K562 (cell line): Measurements from ENCODE around the gene ZNF546. TPM values are rescaled to one million over a fixed set of nuclear protein-coding genes. Genes with fewer than 3 reads are reported as not detected.
A peak's percentile ranks its signal among the peaks of the same experiment; 100 is the strongest.

ENCODE experiments used
- ATAC-seq: fragments of 200-7000 bp; cut with Tn5 transposase; 3 replicates; pipeline ENCODE4 v1.9.1; 2020; ENCODE audit warnings: moderate library complexity
- BruUV-seq: library from RNA; stranded (reverse); fragments of 400-500 nt; replicated peaks from 2 replicates; lab custom pipeline; 2021; lab: Mats Ljungman, UMichigan
- CTCF ChIA-PET: fragments of 300-600 bp; formaldehyde crosslinking; extraction: SDS; loops from one replicate; lab custom pipeline; 2021; ENCODE audit warnings: low intra/inter-chr PET ratio; lab: Yijun Ruan, JAX
- POLR2A ChIA-PET: fragments of 300-600, 350-650 bp; sonication (Branson Sonifier 250); formaldehyde crosslinking; extraction: SDS; loops from one replicate; lab custom pipeline; 2021; ENCODE audit warnings: antibody characterized with exemption, inconsistent platforms; lab: Yijun Ruan, JAX
- DNase-seq, 4 experiments: peaks; one replicate each; pipeline versions ENCODE4 v3.0.0 to v3.0.0-alpha.2; 2011 to 2018; ENCODE audit warnings: low spot score in 3 of 4, mixed read lengths in 3 of 4; ENCODE audit errors: extremely low read depth in 1 of 4
- FAIRE-seq: peaks from 2 replicates; lab custom pipeline; 2011; peaks lifted over from hg19 to GRCh38; lab: Jason Lieb, UNC
- H2AFZ ChIP-seq: 2 replicates; pipeline ENCODE4 v1.6.0; 2011; ENCODE audit warnings: low read depth, low read length, control low read depth, inconsistent platforms
- H3K27ac ChIP-seq: fragments of 200-600 bp; 3 replicates; pipeline ENCODE4 v1.8.0; 2011; ENCODE audit warnings: low read depth, mild to moderate bottlenecking, control low read depth, inconsistent platforms, low read length, moderate library complexity, mixed read lengths; ENCODE audit errors: extremely low read depth
- H3K27me3 ChIP-seq, 2 experiments: fragments of 300-600 bp in 1 of 2; 2 replicates in 1 of 2; 3 replicates in 1 of 2; pipeline versions ENCODE4 v1.6.0 to v1.8.0; 2011; ENCODE audit warnings: inconsistent platforms in 2 of 2, low read length in 2 of 2, mild to moderate bottlenecking in 1 of 2, mixed read lengths in 1 of 2, moderate library complexity in 1 of 2; ENCODE audit not compliant: control insufficient read depth in 2 of 2, insufficient read depth in 2 of 2
- H3K36me3 ChIP-seq: fragments of 300-600 bp; 3 replicates; pipeline ENCODE4 v1.8.0; 2011; ENCODE audit warnings: mild to moderate bottlenecking, low read length, inconsistent platforms; ENCODE audit not compliant: control insufficient read depth, insufficient read depth
- H3K4me1 ChIP-seq, 2 experiments: fragments of 200-600 bp in 1 of 2; replicated peaks in 1 of 2; 2 replicates in 1 of 2; 3 replicates in 1 of 2; pipeline versions ENCODE4 v1.5.1 to v1.8.0; 2011; ENCODE audit warnings: inconsistent platforms in 2 of 2, low read length in 2 of 2, mild to moderate bottlenecking in 1 of 2, mixed read lengths in 1 of 2, moderate library complexity in 1 of 2; ENCODE audit not compliant: control insufficient read depth in 2 of 2, insufficient read depth in 2 of 2
- H3K4me2 ChIP-seq: 2 replicates; pipeline ENCODE4 v1.6.1; 2011; ENCODE audit warnings: low read length, control low read depth, inconsistent platforms, mixed read lengths; ENCODE audit not compliant: insufficient read depth
- H3K4me3 ChIP-seq: fragments of 200-600 bp; sonication (generic), shearing (Covaris generic); 2 replicates; pipeline ENCODE4 v1.5.1; 2016; ENCODE audit warnings: control low read depth, inconsistent platforms
- H3K79me2 ChIP-seq: fragments of 200-600 bp; 3 replicates; pipeline ENCODE4 v1.8.0; 2011; ENCODE audit warnings: low read length, inconsistent platforms; ENCODE audit not compliant: control insufficient read depth, insufficient read depth
- H3K9ac ChIP-seq, 2 experiments: 2 replicates each; pipeline versions ENCODE4 v1.6.0 to v1.6.1; 2011; ENCODE audit warnings: low read depth in 2 of 2, low read length in 2 of 2, control low read depth in 1 of 2, inconsistent platforms in 1 of 2, mild to moderate bottlenecking in 1 of 2, mixed read lengths in 1 of 2; ENCODE audit not compliant: insufficient read depth in 1 of 2
- H3K9me1 ChIP-seq: one replicate; pipeline ENCODE4 v1.6.0; 2011; ENCODE audit warnings: inconsistent platforms, mild to moderate bottlenecking, low read length, moderate library complexity; ENCODE audit not compliant: control insufficient read depth, insufficient read depth
- H3K9me3 ChIP-seq: replicated peaks from 2 replicates; pipeline ENCODE4 v1.5.1; 2011; ENCODE audit warnings: low read depth, low read length, inconsistent platforms; ENCODE audit not compliant: control insufficient read depth, insufficient read depth
- H4K20me1 ChIP-seq: replicated peaks from 2 replicates; pipeline ENCODE4 v1.6.1; 2011; ENCODE audit warnings: low read length, inconsistent platforms, mixed read lengths; ENCODE audit not compliant: control insufficient read depth, insufficient read depth
- CBX1 ChIP-seq: sonication (generic); IDR thresholded peaks from 2 replicates; pipeline ENCODE4 v1.6.1; 2016; ENCODE audit warnings: antibody characterized with exemption, low read depth, mild to moderate bottlenecking
- ETS1 ChIP-seq: conservative IDR thresholded peaks from 2 replicates; pipeline ENCODE4 v1.6.1; 2011; ENCODE audit warnings: low read depth, mild to moderate bottlenecking, low read length; ENCODE audit not compliant: control insufficient read depth
- HBP1 ChIP-seq: fragments of 450-650 bp; formaldehyde crosslinking; IDR thresholded peaks from 2 replicates; pipeline ENCODE4 v1.4.0; 2022; ENCODE audit warnings: missing genetic modification characterization
- PRDM10 ChIP-seq: fragments of 450-650 bp; IDR thresholded peaks from 2 replicates; pipeline ENCODE4 v1.6.1; 2018; ENCODE audit not compliant: partially characterized antibody
- SMARCB1 ChIP-seq: IDR thresholded peaks from 2 replicates; pipeline ENCODE4 v1.6.1; 2011; ENCODE audit warnings: improper control_type of control experiment, low read depth; ENCODE audit not compliant: insufficient read length
- TAF9B ChIP-seq: fragments of 450-650 bp; IDR thresholded peaks from 2 replicates; pipeline ENCODE4 v1.6.1; 2018; ENCODE audit warnings: mild to moderate bottlenecking; ENCODE audit not compliant: partially characterized antibody
- TEAD4 ChIP-seq, 2 experiments: sonication (generic) in 1 of 2; formaldehyde crosslinking in 1 of 2; IDR thresholded peaks; 2 replicates each; pipeline versions ENCODE4 v1.6.1 to v1.8.0; 2012 to 2022; ENCODE audit warnings: borderline replicate concordance in 1 of 2, inconsistent platforms in 1 of 2, low read length in 1 of 2, mild to moderate bottlenecking in 1 of 2, missing genetic modification reagents in 1 of 2
- U2AF2 ChIP-seq: fragments of 200-400 bp; formaldehyde crosslinking; optimal IDR thresholded peaks from 2 replicates; pipeline ENCODE3; 2017; ENCODE audit warnings: low read depth, mild to moderate bottlenecking, low read length
- ZBTB17 ChIP-seq: fragments of 450-650 bp; formaldehyde crosslinking; IDR thresholded peaks from 2 replicates; pipeline ENCODE4 v1.4.0; 2020; ENCODE audit warnings: mild to moderate bottlenecking
- WGBS: fragments of 100-300 bp; shearing (Covaris generic); methylation state at CpG from one replicate; pipeline ENCODE4 v1.1.6; 2016; ENCODE audit warnings: low coverage, mixed read lengths; ENCODE audit not compliant: insufficient coverage; ENCODE audit errors: missing lambda C conversion rate; 5-methylcytosine and 5-hydroxymethylcytosine counted together
- in situ Hi-C: fragments of 300-500 bp; cut with MboI; formaldehyde crosslinking; loops from 4 replicates; pipeline ENCODE4 v1.15.0; 2018; ENCODE audit warnings: inconsistent platforms, mixed read lengths
- intact Hi-C: fragments of 100-400 bp; cut with micrococcal nuclease; formaldehyde crosslinking; loops from 2 replicates; pipeline ENCODE4 v1.14.2; 2022
- polyA plus RNA-seq, 8 experiments: library from polyadenylated mRNA; depleted of rRNA in 4 of 8; stranded (reverse) in 5 of 8; unstranded in 3 of 8; fragments of >200 nt; fragmentation: Nextera tagmentation in 2 of 8; fragmentation: Illumina TruSeq in 1 of 8; extraction: Ambion mirVana in 2 of 8; extraction: Trizol in 1 of 8; gene quantifications; 2 replicates each; pipeline versions ENCODE4 v1.2.1 to v1.2.3, GENCODE V29; 2011 to 2014; ENCODE audit warnings: inconsistent platforms in 1 of 8, missing spikeins in 1 of 8
- total RNA-seq, 7 experiments: library from RNA; depleted of rRNA in 6 of 7; stranded (reverse); fragments of >200 nt in 6 of 7; fragmentation: Illumina TruSeq in 2 of 7; extraction: Trizol in 2 of 7; gene quantifications; 2 replicates each; pipeline versions ENCODE4 v1.2.1 to v1.2.3, GENCODE V29; 2011 to 2021; ENCODE audit warnings: low replicate concordance in 1 of 7
- TF ChIP-seq, protein P1 (sequence below): sonication (generic); formaldehyde crosslinking; IDR thresholded peaks from 2 replicates; pipeline ENCODE4 v1.4.0; 2020; ENCODE audit warnings: mild to moderate bottlenecking, missing genetic modification reagents

Gene ZNF546
- total and polyA plus RNA-seq, 9 of the 15 experiments (the other 6 are each of a cell fraction or from before 2014, with no cell fraction given), result 0.73 to 5.1 (median 2.2) TPM

DNA sequence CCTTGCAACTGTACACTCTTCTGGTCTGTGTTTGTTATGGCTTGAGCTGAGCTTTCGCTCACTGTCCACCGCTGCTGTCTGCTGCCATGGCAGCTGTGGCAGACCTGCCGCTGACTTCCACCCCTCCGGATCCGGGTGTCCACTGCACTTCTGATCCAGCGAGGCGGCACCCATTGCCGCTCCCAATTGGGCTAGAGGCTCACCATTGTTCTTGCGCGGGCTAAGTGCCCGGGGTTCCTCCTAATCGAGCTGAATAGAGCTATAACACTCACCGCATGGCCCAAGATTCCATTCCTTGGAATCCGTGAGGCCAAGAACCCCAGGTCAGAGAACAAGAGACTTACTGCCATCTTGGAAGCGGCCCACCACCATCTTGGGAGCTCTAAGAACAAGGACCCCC is 28.1 kb upstream of the ZNF546 start (continued):
- TF ChIP-seq U2AF2 (no peak), ZBTB17 (CRISPR knock-in tag) (no peak), ETS1 (no peak), HBP1 (no peak)
- TF ChIP-seq, protein P1, sequence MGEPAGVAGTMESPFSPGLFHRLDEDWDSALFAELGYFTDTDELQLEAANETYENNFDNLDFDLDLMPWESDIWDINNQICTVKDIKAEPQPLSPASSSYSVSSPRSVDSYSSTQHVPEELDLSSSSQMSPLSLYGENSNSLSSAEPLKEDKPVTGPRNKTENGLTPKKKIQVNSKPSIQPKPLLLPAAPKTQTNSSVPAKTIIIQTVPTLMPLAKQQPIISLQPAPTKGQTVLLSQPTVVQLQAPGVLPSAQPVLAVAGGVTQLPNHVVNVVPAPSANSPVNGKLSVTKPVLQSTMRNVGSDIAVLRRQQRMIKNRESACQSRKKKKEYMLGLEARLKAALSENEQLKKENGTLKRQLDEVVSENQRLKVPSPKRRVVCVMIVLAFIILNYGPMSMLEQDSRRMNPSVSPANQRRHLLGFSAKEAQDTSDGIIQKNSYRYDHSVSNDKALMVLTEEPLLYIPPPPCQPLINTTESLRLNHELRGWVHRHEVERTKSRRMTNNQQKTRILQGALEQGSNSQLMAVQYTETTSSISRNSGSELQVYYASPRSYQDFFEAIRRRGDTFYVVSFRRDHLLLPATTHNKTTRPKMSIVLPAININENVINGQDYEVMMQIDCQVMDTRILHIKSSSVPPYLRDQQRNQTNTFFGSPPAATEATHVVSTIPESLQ (CRISPR knock-in tag), result no peak

- DNase-seq (peak in 1 of 4 experiments; percentile 23), FAIRE-seq (no peak), ATAC-seq (no peak)
- Histone ChIP-seq H3K4me2 (peak overlapping the region; percentile 95), H3K4me3 (no peak overlapping the region), H3K27ac (peak overlapping the region; percentile 87), H3K9me1 (no peaks in the 10 kb centered on the region), H3K9ac (peak overlapping the region; percentile 94 to 97; a peak in 3 of 4 replicates), H3K79me2 (peaks cover 38% of the 10 kb centered on the region), H2AFZ (peak overlapping the region; percentile 81), H3K9me3 (no peaks in the 10 kb centered on the region), H3K27me3 (no peaks in the 10 kb centered on the region), H3K4me1 (peaks cover 15 to 18% of the 10 kb centered on the region in 2 experiments), H4K20me1 (no peaks in the 10 kb centered on the region), H3K36me3 (peaks cover 23% of the 10 kb centered on the region)
- POLR2A ChIA-PET, result interaction anchor here (0.6 to 2.5 kb wide), 6 partner anchors 8 to 105 kb away, joined by 3 to 23 read pairs (median 8); no protein-coding TSS in a partner anchor
- BruUV-seq, result no TSS peak
- CTCF ChIA-PET, result no interaction called here
- intact Hi-C loops, result no loop called here
- in situ Hi-C loops, result no loop called here
- whole genome bisulfite sequencing, result 73% methylated on average over 6 of the region's 6 CpGs
- TF ChIP-seq SMARCB1 (no peak), ETS1 (no peak), PRDM10 (no peak), TEAD4 (IDR thresholded peaks at IDR 0.05; ENCODE audit: low read length) (no peak), TEAD4 (CRISPR knock-in tag; IDR thresholded peaks at IDR 0.05; ENCODE audit: borderline replicate concordance) (no peak), TAF9B (no peak), CBX1 (no peak)
Observed at GRCh38 chr19:39969266-39969665, 27.6 kb upstream of the ZNF546 start.
